K562 (cell line): ENCODE data around the gene OR1J4. TPM values are rescaled to one million over a fixed set of nuclear protein-coding genes. Genes with fewer than 3 reads are reported as not detected.
A peak's percentile ranks its signal among the peaks of the same experiment; 100 is the strongest.

Experiments used
- C11orf30 ChIP-seq: fragments of 450-650 bp; IDR thresholded peaks from 2 replicates; pipeline ENCODE4 v1.6.1; 2016; ENCODE audit warnings: low read depth, mild to moderate bottlenecking
- FOSL1 ChIP-seq: fragments of 200-800 bp; sonication (Bioruptor generic); conservative IDR thresholded peaks from 2 replicates; pipeline ENCODE4 v1.6.1; 2016; ENCODE audit warnings: missing genetic modification characterization, missing compliant biosample characterization
- RAD21 ChIP-seq, 2 experiments: fragments of 250-450 bp in 1 of 2; fragments of 450-650 bp in 1 of 2; sonication (Bioruptor Pico) in 1 of 2; formaldehyde crosslinking in 1 of 2; IDR thresholded peaks in 1 of 2; conservative IDR thresholded peaks in 1 of 2; 2 replicates each; pipeline versions ENCODE4 v1.4.0 to v1.8.0; 2020 to 2022; ENCODE audit warnings: mild to moderate bottlenecking in 2 of 2, moderate library complexity in 1 of 2
- ZNF140 ChIP-seq: fragments of 250-450 bp; sonication (Bioruptor Pico); IDR thresholded peaks from 2 replicates; pipeline ENCODE4 v1.8.0; 2021; ENCODE audit warnings: moderate library complexity, mild to moderate bottlenecking, inconsistent platforms
- ZNF197 ChIP-seq: fragments of 200-800 bp; sonication (Bioruptor generic); IDR thresholded peaks from 2 replicates; pipeline ENCODE4 v1.6.1; 2016; ENCODE audit warnings: low read depth, missing genetic modification characterization, missing compliant biosample characterization
- polyA plus RNA-seq, 8 experiments: library from polyadenylated mRNA; depleted of rRNA in 4 of 8; stranded (reverse) in 5 of 8; unstranded in 3 of 8; fragments of >200 nt; fragmentation: Nextera tagmentation in 2 of 8; fragmentation: Illumina TruSeq in 1 of 8; extraction: Ambion mirVana in 2 of 8; extraction: Trizol in 1 of 8; gene quantifications; 2 replicates each; pipeline versions ENCODE4 v1.2.1 to v1.2.3, GENCODE V29; 2011 to 2014; ENCODE audit warnings: inconsistent platforms in 1 of 8, missing spikeins in 1 of 8
- total RNA-seq, 7 experiments: library from RNA; depleted of rRNA in 6 of 7; stranded (reverse); fragments of >200 nt in 6 of 7; fragmentation: Illumina TruSeq in 2 of 7; extraction: Trizol in 2 of 7; gene quantifications; 2 replicates each; pipeline versions ENCODE4 v1.2.1 to v1.2.3, GENCODE V29; 2011 to 2021; ENCODE audit warnings: low replicate concordance in 1 of 7
- TF ChIP-seq, protein P1 (sequence below), 2 experiments: fragments of 450-650 bp; formaldehyde crosslinking in 1 of 2; IDR thresholded peaks; 2 replicates each; pipeline versions ENCODE4 v1.4.0 to v1.6.1; 2014 to 2020; ENCODE audit warnings: mild to moderate bottlenecking in 2 of 2, borderline replicate concordance in 1 of 2, low read depth in 1 of 2
- TF ChIP-seq, protein P2 (sequence below), 2 experiments: fragments of 200-800 bp in 1 of 2; sonication (Bioruptor generic) in 1 of 2; sonication (generic) in 1 of 2; formaldehyde crosslinking in 1 of 2; IDR thresholded peaks in 1 of 2; conservative IDR thresholded peaks in 1 of 2; 2 replicates each; pipeline versions ENCODE4 v1.5.0 to v1.6.1; 2016 to 2020; ENCODE audit warnings: missing compliant biosample characterization in 1 of 2, missing genetic modification characterization in 1 of 2, missing genetic modification reagents in 1 of 2

Gene OR1J4
- total and polyA plus RNA-seq, 9 of the 15 experiments (the other 6 are each of a cell fraction or from before 2014, with no cell fraction given) = not detected

DNA sequence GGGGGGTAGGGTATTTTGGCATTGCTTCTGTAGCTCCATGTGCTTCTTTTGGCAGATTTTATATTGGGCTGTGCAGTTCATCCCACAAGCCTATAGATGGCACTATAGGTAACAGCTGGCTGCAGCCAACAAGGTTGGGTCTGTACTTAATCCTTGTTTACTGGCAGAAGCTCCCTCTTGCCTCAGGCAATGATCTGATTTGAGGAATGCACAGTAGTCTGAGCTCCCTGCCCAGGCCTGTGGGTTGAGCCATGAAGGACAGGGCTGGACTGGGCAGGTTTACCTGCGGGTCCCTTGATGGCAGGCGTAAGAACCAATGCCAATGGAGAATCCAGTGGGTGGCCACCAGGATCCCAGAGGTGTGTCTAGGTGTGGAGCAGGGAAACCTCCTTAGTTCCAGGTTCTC, 20.1 kb upstream of the OR1J4 start (continued):
- TF ChIP-seq, protein P1, sequence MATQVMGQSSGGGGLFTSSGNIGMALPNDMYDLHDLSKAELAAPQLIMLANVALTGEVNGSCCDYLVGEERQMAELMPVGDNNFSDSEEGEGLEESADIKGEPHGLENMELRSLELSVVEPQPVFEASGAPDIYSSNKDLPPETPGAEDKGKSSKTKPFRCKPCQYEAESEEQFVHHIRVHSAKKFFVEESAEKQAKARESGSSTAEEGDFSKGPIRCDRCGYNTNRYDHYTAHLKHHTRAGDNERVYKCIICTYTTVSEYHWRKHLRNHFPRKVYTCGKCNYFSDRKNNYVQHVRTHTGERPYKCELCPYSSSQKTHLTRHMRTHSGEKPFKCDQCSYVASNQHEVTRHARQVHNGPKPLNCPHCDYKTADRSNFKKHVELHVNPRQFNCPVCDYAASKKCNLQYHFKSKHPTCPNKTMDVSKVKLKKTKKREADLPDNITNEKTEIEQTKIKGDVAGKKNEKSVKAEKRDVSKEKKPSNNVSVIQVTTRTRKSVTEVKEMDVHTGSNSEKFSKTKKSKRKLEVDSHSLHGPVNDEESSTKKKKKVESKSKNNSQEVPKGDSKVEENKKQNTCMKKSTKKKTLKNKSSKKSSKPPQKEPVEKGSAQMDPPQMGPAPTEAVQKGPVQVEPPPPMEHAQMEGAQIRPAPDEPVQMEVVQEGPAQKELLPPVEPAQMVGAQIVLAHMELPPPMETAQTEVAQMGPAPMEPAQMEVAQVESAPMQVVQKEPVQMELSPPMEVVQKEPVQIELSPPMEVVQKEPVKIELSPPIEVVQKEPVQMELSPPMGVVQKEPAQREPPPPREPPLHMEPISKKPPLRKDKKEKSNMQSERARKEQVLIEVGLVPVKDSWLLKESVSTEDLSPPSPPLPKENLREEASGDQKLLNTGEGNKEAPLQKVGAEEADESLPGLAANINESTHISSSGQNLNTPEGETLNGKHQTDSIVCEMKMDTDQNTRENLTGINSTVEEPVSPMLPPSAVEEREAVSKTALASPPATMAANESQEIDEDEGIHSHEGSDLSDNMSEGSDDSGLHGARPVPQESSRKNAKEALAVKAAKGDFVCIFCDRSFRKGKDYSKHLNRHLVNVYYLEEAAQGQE (IDR thresholded peaks at IDR 0.05; ENCODE audit: borderline replicate concordance) = peak; percentile 36; the same call in 1 of the 2 replicates
- TF ChIP-seq, protein P1 (CRISPR knock-in tag; IDR thresholded peaks at IDR 0.05; ENCODE audit: low read depth) = no peak
- TF ChIP-seq C11orf30 (no peak), ZNF140 (CRISPR knock-in tag) (no peak), ZNF197 (no peak), FOSL1 (tag) (no peak), RAD21 (CRISPR knock-in tag; conservative IDR thresholded peaks at IDR 0.05 in 1 of 2, IDR thresholded peaks at IDR 0.05 in 1 of 2) (peak; percentile 29 to 69; a peak in 3 of 4 replicates)
- TF ChIP-seq, protein P2, sequence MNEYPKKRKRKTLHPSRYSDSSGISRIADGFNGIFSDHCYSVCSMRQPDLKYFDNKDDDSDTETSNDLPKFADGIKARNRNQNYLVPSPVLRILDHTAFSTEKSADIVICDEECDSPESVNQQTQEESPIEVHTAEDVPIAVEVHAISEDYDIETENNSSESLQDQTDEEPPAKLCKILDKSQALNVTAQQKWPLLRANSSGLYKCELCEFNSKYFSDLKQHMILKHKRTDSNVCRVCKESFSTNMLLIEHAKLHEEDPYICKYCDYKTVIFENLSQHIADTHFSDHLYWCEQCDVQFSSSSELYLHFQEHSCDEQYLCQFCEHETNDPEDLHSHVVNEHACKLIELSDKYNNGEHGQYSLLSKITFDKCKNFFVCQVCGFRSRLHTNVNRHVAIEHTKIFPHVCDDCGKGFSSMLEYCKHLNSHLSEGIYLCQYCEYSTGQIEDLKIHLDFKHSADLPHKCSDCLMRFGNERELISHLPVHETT (CRISPR knock-in tag; conservative IDR thresholded peaks at IDR 0.05 in 1 of 2, IDR thresholded peaks at IDR 0.05 in 1 of 2) = no peak
